Caki2 (cell line): ENCODE results near the gene KRT222. TPM values are rescaled to one million over a fixed set of nuclear protein-coding genes. Genes with fewer than 3 reads are reported as not detected.
A peak's percentile ranks its signal among the peaks of the same experiment; 100 is the strongest.

Experiments
- DNase-seq: peaks from one replicate; pipeline ENCODE4 v3.0.0-alpha.2; 2015; ENCODE audit warnings: low read depth
- in situ Hi-C: cut with HindIII; loops from 2 replicates; pipeline ENCODE4 v1.10.0; 2016; ENCODE audit warnings: low sequenced_read_pairs, low pct_unique_long_range_greater_than_20kb, mixed read lengths
- total RNA-seq: library from RNA; depleted of rRNA; stranded (reverse); fragments of >200 nt; shearing (Covaris generic); gene quantifications from 2 replicates; pipeline ENCODE4 v1.2.3, GENCODE V29; 2014; ENCODE audit warnings: low replicate concordance

KRT222 gene
- total RNA-seq, 1 experiment from 2014 or later, result 6.8 TPM

DNA sequence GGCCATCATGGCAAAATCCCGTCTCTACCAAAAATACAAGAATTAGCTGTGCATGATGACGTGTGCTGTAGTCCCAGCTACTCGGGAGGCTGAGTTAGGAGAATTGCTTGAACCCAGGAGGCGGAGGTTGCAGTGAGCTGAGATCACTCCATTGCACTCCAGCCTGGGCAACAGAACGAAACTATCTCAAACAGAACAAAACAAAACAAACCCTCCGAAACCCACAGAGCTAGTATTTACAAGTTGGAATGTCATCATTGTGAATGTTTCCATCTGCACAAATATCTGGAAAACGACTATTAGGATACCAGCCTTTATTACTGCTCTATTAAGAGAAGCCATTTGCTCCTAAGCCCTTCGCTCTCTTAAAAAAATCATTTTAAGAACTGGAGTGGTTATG lies 43.4 kb downstream of the KRT222 start:
- in situ Hi-C loops, result no loop called here
- DNase-seq, result no peak

DNA sequence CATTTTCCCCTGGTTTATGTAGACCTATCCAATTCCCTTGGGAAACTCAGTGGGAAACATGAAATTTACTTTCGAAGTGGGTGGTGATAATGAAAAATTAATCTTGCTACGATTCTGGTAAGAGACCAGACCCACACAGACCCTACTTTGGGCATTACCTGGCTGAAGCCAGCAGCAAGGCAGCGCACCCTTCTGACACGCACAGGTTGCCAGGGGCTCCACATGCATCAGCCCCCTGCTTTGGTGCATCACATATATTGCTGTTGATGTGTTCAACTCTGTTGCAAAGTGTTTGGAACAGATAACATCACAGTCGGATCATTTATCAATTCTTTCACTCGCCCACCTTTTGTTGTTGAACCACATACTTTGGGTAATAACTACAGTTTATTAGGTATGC lies 44.0 kb downstream of the KRT222 start:
- DNase-seq, result no peak
- in situ Hi-C loops, result no loop called here

DNA sequence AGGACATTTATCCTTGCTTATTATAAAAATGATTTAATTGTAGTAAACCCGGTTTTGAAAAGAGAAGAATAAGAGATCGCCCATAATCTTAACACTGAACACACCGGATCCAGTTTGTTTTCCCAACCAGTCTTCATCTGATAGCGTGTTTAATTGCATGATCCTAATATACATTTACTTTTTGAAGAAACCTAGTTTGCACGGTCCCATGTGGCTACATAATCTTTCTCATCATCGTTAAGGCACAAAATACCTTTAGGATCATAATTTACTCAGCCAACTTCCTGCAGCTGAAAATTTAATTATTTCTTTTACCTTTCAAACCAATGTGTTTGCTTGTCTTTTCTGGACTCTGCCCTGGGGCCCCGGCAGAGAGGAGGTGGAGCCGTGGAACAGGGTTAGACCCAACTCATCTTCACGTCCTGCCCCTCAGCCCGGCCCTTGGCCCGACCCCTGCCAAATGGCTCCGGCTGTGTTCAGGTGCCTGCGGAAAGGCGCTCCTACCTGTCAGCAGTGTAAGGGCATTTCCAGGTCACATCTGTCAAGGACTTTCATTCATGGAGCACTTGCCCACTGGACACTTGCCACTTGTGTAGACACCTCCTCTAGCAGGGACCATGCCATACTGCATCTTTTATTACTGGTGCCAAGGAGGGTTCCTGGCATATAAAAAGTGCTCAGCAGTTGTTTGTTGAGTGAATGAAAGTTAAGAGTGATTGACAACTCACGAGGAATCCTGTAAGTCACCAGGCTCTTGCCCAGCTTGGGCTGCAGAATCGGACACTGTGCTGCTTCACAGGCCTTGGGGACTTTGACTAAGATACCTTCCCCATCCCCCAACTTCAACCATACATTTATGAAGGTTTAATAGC lies 46.0 kb downstream of the KRT222 start:
- no peak for DNase-seq
- in situ Hi-C loops, result no loop called here

DNA sequence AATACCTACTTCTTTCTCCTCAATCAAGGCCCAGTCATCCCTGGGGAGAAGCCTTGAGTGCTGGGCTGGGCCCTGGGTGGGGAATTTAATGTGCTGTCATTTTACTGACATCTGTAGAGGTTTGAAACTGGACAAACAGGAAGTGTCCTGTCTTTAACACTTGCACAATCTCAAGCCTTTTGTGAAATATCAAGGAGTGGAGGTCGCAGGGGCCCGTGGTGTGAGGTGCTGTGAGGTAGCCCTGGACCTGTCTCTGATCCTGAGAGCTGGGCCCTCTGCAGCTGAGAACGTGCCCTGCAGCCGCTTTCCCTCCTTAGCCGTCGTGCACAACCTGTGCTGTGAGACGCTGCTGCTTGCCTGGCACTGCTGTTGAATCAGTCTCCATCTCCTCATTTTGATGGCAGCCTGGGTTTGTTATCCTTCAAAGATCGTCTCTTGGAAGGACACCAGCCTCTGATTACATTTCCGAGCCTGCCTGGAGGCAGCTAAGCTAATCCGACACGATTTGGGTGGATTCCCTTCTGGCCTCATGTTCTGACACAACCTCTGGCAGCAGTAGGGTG lies 47.2 kb downstream of the KRT222 start:
- no peak for DNase-seq
- in situ Hi-C loops, result no loop called here

DNA sequence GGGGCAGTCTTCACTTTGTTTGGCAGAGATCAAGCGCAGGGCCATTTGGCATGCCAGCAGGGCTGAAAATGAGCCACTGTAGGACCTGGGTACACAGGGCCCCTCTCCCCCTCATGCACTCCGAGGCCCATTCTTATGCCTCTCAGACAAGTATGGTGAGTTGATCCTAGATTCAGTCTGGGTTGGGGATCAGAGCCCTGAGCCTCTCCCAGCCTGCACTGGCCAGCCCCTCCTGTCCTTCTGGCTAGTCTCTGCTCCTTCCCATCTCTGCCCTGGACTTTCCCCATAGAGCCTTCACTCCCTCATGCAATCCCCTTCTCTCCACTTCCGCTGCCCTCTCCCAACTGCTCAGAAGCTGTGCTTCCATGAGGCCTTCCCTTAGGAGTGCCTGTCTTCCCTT lies 48.4 kb downstream of the KRT222 start:
- no peak for DNase-seq
- in situ Hi-C loops, result no loop called here

DNA sequence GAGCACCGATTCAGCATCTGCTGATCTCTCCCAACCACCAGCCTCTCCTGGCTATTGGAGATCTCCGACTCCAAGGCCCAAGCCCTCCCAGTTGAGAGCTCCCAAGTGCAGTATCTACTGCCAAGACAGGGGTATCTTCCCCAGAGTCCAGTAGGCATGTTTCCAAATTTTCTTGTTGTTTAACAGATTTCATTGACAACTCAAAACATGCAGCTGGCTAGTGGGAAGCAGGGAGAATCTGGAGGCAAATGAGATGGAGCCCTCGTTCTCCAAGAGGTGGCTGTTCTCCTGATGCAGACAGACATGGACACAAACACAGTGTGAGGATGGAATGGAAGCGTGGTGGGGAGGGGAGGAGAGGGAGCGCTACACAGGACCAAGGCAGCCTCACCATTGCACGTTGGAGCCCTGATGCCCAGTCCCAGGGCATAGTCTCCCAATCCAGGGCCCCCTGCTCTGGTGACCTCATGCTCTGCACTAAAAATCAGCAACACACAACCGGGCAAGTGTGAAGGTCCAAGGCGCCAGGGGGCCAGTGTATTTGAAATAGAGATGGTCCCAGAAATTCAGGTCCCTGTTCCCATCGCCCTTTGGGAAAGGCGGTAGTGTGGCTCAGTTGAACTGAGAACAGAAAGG lies 49.0 kb downstream of the KRT222 start:
- no peak for DNase-seq
- in situ Hi-C loops, result no loop called here

DNA sequence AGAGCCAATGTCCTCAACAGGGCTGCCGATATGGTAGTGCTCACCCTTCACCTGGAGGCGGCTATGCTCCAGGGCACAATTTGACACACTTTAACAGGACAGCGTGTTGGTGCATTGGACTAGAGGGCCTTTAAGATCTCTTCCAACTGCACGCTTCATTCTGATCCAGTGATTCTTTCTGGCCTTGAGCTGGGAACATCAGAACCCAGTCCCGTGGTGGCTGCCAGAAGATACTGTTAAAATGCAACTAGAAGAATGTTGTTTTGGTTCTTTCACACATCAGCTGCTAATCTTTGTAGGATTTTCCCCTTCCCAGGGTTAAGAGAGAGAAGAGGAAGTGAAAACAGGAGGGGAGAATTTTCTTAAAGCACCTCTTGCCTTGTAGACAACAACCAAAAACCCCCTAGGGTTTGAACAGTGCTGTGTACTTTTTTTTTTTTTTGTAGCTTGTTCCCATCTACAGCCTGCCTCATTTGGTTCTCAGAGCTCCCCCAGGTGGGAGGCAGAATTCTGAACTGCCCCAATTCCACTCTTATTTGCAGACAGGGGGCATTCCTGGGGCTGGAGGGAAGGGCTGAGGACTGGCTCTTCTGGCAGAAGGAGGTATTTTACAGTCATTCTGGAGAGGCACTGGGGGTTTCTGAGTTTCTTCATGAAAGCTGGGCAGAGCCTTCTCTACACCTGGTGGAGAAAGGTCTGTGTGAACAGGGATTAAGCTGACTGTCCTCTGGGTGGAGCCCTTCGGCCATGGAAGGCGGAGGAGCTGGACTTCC lies 49.7 kb downstream of the KRT222 start:
- in situ Hi-C loops, result no loop called here
- peak; percentile 48 for DNase-seq

DNA sequence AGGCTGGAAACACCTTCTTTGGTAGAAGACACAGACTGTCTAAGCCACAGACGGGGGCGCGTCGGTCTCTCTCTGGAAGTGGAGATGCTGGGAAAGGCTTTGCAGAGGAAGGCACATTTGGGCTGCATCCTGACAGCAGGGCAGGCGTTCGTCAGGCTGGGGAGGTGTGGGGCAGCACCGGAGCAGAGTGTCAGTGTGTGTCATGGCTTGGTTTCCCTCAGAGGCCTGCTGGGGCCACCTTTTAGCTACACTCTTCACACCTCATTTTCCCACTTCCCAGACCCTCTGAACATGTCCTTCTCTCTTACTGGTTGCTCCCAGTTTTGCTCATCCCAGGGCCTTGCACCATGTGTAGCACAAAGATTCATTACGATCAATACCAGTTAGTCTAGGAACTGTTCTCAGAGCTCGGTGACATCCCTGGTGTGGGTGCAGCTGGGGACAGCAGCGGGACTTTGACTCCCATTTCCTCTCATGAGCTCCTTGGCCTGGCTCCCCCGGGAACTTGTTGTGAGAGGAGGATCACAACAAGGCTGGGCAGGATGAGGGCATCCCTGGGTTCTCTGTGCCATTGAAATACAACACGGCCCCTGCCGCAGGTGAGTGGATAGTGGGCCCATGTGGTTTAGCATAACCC lies 50.4 kb downstream of the KRT222 start:
- DNase-seq, result no peak
- in situ Hi-C loops, result no loop called here

DNA sequence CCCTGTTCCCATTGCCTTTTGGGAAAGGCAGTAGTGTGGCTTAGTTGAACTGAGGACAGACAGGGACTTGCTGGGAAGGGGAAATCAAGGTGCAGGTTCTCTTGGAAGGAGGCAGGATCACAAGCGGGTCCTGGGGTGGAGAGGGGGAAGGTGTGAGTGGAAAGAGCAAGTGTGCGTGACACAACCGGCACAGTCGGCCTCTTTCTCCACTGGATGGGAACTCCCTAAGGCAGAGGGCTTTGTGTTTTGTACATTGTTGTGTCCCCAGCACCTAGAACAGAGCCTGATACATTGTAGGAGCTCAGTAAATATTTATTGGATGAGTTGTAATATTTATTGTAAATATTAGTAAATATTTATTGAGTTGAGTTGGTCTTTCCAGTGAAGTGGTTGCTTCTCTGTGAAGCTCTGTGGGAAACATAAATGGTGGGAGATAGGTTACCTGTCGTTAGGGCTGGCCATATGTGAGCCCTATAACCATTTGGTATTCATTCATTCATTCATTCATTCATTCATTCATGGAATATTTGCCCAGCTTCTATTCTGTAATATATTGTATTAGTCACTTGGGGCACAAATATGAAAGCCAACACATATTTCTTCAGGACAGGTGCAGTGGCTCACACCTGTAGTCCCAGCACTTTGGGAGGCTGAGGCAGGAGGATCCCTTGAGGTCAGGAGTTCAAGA lies 51.4 kb downstream of the KRT222 start:
- no peak for DNase-seq
- in situ Hi-C loops, result no loop called here

DNA sequence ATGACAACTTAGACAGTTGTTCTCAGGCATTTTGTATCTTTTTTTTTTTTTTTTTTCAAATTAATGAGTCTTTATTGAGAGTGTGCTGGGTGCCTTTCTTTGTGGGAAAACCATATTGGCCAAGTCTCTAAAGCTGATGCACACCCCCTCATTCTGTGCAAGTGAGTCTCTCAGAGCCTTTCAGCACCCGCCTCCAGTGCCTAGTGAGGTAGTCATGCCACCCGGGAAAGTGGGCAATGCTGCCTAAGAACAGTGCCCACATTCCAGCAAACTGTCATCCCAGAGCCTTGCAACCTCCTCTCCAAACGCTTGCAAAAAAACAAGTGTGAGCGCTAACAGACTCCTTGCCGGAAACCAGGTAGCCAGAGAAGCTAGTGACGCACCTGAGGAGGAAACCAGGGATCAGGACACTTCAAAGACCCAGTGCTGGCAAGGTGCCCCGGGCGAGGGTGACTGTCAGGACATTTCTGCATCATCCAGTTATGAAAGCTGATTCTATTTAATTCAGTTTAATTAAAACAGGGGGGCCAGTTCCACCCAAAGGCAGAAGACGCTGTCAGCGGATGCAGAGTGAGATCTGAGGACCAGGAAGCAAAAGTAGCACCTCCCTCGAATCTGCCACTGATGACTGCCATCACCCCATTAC lies 52.3 kb downstream of the KRT222 start:
- no peak for DNase-seq
- in situ Hi-C loops, result no loop called here

DNA sequence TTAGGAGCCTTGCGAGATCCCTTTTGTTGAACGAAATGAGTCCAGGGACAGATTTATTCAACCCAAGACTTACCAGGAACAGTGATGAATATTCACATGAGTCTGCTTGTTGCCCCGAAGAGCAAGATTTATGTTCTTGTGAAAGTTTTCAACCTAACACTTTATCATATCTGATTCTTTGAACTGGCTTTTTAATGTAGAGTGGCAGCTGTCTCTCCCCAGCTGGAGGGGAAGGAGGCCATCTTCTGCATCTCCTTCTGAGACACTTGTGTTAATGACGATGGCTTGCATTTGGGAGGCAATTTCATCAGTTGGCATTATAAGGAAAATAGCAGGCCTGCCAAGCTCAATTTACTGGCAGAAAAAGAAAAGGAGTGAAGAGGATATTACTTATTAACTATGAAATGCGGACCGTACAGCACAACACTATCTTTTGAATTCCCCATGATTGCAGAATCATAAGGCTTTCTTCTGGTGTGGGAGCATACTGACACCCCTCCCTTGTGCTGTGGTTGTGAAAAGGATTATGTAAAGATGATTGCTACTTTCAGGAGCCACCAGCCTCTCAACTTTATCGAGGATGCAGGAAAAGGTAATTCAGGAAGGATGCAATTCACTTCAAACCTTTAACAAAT lies 53.0 kb downstream of the KRT222 start:
- in situ Hi-C loops, result no loop called here
- no peak for DNase-seq

DNA sequence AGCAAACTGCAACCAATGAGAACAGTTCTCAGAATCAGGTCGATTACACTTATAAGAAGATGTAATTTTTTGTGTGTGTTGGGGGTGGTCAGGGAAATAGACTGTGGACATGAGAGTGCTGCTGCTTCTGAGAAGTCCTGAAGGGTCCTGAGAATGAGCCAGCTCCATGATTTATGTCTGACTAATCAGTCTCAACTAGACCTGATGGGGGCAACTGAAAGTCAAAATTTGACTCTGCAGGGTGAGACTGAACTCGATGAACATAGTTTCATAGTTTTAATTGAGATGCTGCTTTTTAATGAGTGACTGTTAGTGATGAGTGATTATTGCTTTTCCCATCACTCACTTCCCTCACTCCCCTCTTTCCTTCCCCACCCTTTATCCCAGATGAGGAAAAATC lies 54.6 kb downstream of the KRT222 start:
- no peak for DNase-seq
- in situ Hi-C loops, result no loop called here

DNA sequence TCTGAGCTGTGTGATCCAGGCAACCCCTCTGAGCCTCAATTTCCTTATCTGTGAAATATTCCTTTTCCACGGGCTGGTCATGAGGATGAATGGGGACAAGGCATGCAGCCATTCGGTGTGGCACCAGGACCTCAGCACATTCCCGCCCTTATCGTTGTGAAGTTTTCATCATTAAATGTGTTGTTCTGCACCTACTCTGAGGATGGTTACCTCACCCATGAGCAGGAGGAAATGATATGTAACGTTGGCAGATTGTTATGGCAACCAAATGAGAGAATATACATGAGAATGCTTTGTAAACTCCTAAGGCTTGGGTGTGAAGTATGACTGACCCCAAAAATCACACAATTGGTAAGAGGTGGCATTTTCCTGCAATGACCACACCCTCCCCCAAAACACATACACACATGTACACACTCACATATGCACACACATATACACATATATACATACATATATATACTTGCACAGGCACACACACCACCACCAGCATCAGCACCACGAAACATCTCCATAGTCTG lies 56.9 kb downstream of the KRT222 start:
- no peak for DNase-seq
- in situ Hi-C loops, result no loop called here

DNA sequence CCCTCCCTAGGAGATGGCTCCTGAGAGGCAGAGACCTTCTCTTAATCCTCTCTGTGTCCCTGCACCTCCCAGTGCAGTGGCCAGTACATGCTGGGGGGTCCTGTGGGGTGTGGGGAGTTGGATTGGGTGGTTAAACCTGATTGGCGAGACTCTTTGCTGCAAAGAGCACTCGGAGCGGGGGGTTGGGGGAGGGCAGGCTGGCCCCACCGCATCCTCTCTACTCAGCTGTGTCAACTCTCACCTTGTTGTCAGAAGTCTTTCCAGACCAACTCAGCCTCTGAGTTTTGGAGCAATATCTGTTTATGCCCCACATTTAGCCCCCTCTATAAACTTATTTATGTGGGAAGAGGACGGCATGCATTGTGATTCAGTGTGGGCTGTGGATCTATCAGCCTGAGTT lies 57.3 kb downstream of the KRT222 start:
- in situ Hi-C loops, result no loop called here
- DNase-seq, result no peak

DNA sequence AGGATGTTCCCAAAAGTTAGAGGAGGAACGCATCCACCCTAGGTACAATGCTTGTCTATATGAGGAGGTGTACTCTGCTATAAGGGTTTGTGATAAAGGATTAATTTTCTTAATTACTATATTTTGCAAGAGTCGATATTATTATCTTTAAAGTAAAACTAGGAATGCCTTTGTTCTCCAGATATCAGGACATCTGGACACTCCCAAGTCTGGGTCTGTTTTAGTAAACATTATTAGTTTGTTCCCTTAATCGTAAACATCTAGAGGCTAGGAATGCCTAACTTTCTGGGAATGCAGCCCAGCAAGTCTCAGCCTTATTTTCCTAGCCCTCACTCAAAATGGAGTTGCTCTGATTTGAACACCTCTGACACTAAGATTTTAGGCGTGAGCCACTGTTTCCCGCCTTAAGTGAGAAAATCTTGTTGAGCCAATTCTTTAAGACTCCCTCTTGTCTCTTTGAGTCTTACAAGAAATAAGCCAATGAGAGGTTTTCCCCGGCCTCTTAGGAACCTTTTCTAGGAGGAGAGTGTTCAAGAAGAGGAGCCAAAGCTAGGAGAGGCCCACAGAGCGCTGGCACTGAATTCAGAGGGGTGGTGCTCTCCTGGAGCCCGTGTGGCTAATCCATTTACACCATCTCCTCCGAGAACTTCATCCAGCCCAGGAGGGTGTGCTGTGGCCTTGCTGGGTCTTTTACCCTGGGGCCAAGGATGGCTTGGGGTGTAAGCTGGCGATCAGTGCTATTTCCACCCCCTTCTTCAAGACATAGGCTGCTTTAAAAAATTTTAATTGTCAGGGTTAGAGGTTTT lies 58.2 kb downstream of the KRT222 start:
- in situ Hi-C loops, result no loop called here
- DNase-seq, result no peak

DNA sequence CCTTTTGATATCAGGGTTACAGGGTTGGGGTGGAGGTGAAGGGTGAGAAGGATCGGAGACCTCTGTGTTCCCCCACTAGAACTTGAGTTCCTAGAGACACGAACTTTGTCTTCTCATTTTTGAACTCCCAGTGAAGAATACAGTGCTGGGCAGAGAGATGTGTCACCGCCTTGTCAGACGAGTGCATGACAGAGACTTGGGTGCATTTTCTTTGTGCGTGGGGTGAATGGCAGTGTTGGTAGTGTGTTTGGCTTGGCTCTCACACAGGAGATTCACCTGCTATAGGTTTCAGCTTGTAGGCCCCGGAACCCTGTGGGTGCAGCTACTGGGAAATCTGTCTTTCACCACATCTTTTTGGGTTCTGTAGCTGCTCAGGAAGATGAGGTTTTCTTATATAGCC lies 59.7 kb downstream of the KRT222 start:
- DNase-seq, result no peak
- in situ Hi-C loops, result no loop called here
